ENCODE data around the gene LDLRAD4.

DNA sequence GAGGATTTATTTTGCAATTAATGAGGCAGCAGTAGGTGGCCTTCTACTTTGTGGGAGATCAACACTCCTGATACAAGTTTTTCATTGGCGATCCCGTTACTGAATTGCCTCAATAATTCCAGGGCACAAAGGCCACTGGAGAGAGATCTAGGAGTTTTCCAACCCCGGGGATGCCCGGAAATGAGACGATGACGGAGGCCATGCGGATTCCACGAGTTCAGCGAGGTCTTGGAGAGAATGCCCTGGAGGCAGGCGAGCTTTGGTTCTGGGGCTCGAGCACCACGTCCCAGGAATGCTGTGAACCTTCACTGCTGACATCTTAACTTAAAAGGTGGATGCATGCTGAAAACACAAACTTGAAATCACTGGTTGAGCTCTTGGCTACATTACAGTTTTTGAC is 74.2 kb downstream of the LDLRAD4 start:
- TF ChIP-seq CTCF (IDR thresholded peaks at IDR 0.05; ENCODE audit: insufficient read depth, low read length) (no peak), POLR2AphosphoS5 (IDR thresholded peaks at IDR 0.05; ENCODE audit: low read depth) (no peak)

All from HL-60 (cell line).